GM12864 (cell line): ENCODE results near the gene E2F6.
A peak's percentile ranks its signal among the peaks of the same experiment; 100 is the strongest.

Experiments
- DNase-seq: peaks from one replicate; pipeline ENCODE4 v3.0.0-alpha.2; 2011; ENCODE audit warnings: low read depth
- H3K4me3 ChIP-seq: 2 replicates; pipeline ENCODE4 v1.5.1; 2011; ENCODE audit warnings: mild to moderate bottlenecking, low read depth, low read length, control low read depth
- CTCF ChIP-seq: IDR thresholded peaks from 2 replicates; pipeline ENCODE4 v1.5.1; 2011; ENCODE audit warnings: low read depth, mild to moderate bottlenecking, moderate library complexity, low read length, control low read depth, inconsistent platforms; ENCODE audit errors: missing control alignments

The E2F6 gene

GRCh38 chr2:11446733-11447248, 19.2 kb downstream of the E2F6 start:
- DNase-seq: peak; percentile 18
- peak; percentile 76 for TF ChIP-seq CTCF
- no peak overlapping the region for H3K4me3 ChIP-seq

GRCh38 chr2:11444737-11445136, 21.2 kb downstream of the E2F6 start:
- no peak for DNase-seq
- TF ChIP-seq CTCF: no peak
- H3K4me3 ChIP-seq: no peak overlapping the region

DNA sequence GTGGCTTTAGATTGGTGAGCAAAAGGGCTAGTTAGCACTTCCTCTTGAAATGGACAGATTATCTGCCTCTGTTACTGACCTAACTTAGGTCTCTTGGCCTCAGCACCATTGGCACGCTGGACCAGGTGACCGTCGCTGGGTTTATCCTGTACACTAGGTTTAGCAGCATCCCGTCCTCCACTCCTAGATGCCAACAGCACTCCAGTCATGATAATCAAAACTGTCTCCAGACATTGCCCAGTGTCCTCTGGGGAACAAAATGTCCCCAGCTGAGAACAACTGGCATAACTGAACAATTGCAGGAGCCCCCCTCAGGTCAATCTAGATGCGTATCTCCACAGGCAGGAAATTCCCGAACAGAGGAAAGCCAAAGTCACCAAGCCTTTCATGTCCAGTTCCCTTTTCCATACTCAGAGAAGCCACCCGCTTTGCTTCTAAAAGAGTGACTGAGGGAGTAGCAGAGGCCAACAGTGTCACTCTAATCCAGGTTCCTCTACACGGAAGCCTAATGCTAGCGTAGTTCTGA, 27.3 kb downstream of the E2F6 start:
- DNase-seq: no peak
- H3K4me3 ChIP-seq: no peak overlapping the region
- TF ChIP-seq CTCF: no peak

DNA sequence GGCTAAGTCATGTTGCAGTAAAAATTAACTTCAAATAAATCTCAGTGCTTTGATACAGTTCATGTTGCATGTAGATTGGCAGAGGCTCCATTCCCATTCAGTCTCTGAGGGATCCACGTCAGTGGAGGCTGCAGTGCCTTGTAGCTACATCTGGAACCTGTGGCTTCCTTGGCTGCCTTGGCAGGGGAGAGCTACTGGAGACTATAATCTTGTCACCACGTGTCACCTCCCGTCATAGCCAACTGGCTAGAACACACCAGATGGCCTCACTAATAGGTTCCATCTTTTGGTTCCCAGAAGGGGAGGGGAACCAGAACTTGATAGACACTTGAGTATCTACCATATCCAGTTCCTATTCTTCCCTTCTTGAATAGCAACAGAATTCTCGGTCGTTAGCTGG, 28.4 kb downstream of the E2F6 start:
- DNase-seq: no peak
- TF ChIP-seq CTCF: no peak
- H3K4me3 ChIP-seq: no peak overlapping the region

DNA sequence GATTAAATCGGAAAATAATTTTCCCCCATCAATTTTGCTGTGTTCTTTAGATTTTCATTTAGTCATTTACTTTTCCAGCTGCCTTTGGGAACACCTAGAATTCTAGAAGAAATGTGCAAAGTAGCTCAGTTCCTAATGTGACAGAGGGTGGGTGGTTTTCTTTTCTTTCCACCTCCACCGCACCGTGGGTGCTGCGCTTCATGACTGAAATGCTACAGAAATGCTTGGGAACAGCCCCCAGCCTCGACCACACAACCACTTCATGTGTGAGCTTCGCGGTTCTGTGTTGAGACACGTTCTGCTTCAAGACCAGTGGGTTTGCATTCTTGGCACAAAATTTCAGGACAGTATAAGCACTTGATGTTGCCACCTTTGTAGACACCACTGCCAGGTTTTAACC, 30.9 kb downstream of the E2F6 start:
- no peak overlapping the region for H3K4me3 ChIP-seq
- no peak for TF ChIP-seq CTCF
- no peak for DNase-seq

- DNase-seq: no peak
- no peak for TF ChIP-seq CTCF
- H3K4me3 ChIP-seq: no peak overlapping the region
Observed at GRCh38 chr2:11434443-11434842, 31.5 kb downstream of the E2F6 start.

- H3K4me3 ChIP-seq: no peak overlapping the region
- no peak for DNase-seq
- no peak for TF ChIP-seq CTCF
Observed at GRCh38 chr2:11433822-11434221, 32.1 kb downstream of the E2F6 start.
